HEK293 (cell line): ENCODE data around the gene P2RX2.

Experiments used
- BCL11A ChIP-seq: fragments of 450-650 bp; formaldehyde crosslinking; IDR thresholded peaks from 2 replicates; pipeline ENCODE4 v1.5.1; 2016; ENCODE audit warnings: low read depth, missing biosample characterization, missing genetic modification characterization
- GLI2 ChIP-seq: fragments of 450-650 bp; formaldehyde crosslinking; IDR thresholded peaks from 2 replicates; pipeline ENCODE4; 2017; ENCODE audit warnings: missing biosample characterization, missing genetic modification characterization, low read depth, borderline replicate concordance
- KLF7 ChIP-seq: fragments of 450-650 bp; formaldehyde crosslinking; IDR thresholded peaks from 2 replicates; pipeline ENCODE4 v1.5.1; 2016; ENCODE audit warnings: missing biosample characterization, missing genetic modification characterization, borderline replicate concordance
- SCRT1 ChIP-seq: fragments of 450-650 bp; formaldehyde crosslinking; IDR thresholded peaks from 2 replicates; pipeline ENCODE4 v1.5.1; 2016; ENCODE audit warnings: missing biosample characterization, missing genetic modification characterization, borderline replicate concordance
- SP3 ChIP-seq: fragments of 450-650 bp; formaldehyde crosslinking; IDR thresholded peaks from 2 replicates; pipeline ENCODE4 v1.5.1; 2016; ENCODE audit warnings: missing biosample characterization, missing genetic modification characterization
- YY2 ChIP-seq: fragments of 450-650 bp; formaldehyde crosslinking; IDR thresholded peaks from 2 replicates; pipeline ENCODE4 v1.5.1; 2016; ENCODE audit warnings: missing biosample characterization, missing genetic modification characterization
- ZNF274 ChIP-seq, 2 experiments: fragments of 200-500 bp in 1 of 2; fragments of 450-650 bp in 1 of 2; sonication (Bioruptor generic) in 1 of 2; formaldehyde crosslinking in 1 of 2; IDR thresholded peaks; 2 replicates each; pipeline versions ENCODE4 v1.5.1 to v1.6.1; 2014 to 2016; ENCODE audit warnings: borderline replicate concordance in 1 of 2, inconsistent platforms in 1 of 2, low read length in 1 of 2, missing biosample characterization in 1 of 2, missing genetic modification characterization in 1 of 2
- ZNF529 ChIP-seq: fragments of 450-650 bp; formaldehyde crosslinking; IDR thresholded peaks from 2 replicates; pipeline ENCODE4 v1.5.1; 2017; ENCODE audit warnings: missing genetic modification characterization, missing biosample characterization; ENCODE audit not compliant: insufficient replicate concordance
- ZNF791 ChIP-seq: fragments of 450-650 bp; formaldehyde crosslinking; IDR thresholded peaks from 2 replicates; pipeline ENCODE4 v1.5.1; 2016; ENCODE audit warnings: missing biosample characterization, missing genetic modification characterization
- ZSCAN16 ChIP-seq: fragments of 450-650 bp; formaldehyde crosslinking; IDR thresholded peaks from 2 replicates; pipeline ENCODE4 v1.5.1; 2016; ENCODE audit warnings: missing biosample characterization, missing genetic modification characterization
- ZSCAN23 ChIP-seq: fragments of 450-650 bp; formaldehyde crosslinking; IDR thresholded peaks from 2 replicates; pipeline ENCODE4 v1.5.1; 2016; ENCODE audit warnings: missing biosample characterization, missing genetic modification characterization
- TF ChIP-seq, protein P1 (sequence below): fragments of 450-650 bp; formaldehyde crosslinking; IDR thresholded peaks from 2 replicates; pipeline ENCODE4 v1.5.1; 2016; ENCODE audit warnings: missing biosample characterization, missing genetic modification characterization
- TF ChIP-seq, protein P2 (sequence below): fragments of 450-650 bp; formaldehyde crosslinking; IDR thresholded peaks from 2 replicates; pipeline ENCODE4 v1.5.1; 2016; ENCODE audit warnings: missing biosample characterization, missing genetic modification characterization
- TF ChIP-seq, protein P3 (sequence below): fragments of 450-650 bp; formaldehyde crosslinking; IDR thresholded peaks from 2 replicates; pipeline ENCODE4 v1.5.1; 2017; ENCODE audit warnings: missing biosample characterization, missing genetic modification characterization
- TF ChIP-seq, protein P4 (sequence below): fragments of 450-650 bp; formaldehyde crosslinking; optimal IDR thresholded peaks from 2 replicates; pipeline ENCODE3; 2016; ENCODE audit warnings: missing biosample characterization, mild to moderate bottlenecking, missing genetic modification characterization
- TF ChIP-seq, protein P5 (sequence below): fragments of 450-650 bp; formaldehyde crosslinking; IDR thresholded peaks from 2 replicates; pipeline ENCODE4 v1.5.1; 2016; ENCODE audit warnings: missing biosample characterization, missing genetic modification characterization, low read depth
- TF ChIP-seq, protein P6 (sequence below): fragments of 450-650 bp; formaldehyde crosslinking; IDR thresholded peaks from 2 replicates; pipeline ENCODE4 v1.5.1; 2017; ENCODE audit warnings: missing biosample characterization, missing genetic modification characterization
- TF ChIP-seq, protein P7 (sequence below): fragments of 450-650 bp; formaldehyde crosslinking; IDR thresholded peaks from 2 replicates; pipeline ENCODE4 v1.5.1; 2016; ENCODE audit warnings: missing biosample characterization, missing genetic modification characterization
- TF ChIP-seq, protein P8 (sequence below): fragments of 450-650 bp; formaldehyde crosslinking; IDR thresholded peaks from 2 replicates; pipeline ENCODE4 v1.5.1; 2016; ENCODE audit warnings: missing biosample characterization, missing genetic modification characterization
- TF ChIP-seq, protein P9 (sequence below): fragments of 450-650 bp; formaldehyde crosslinking; IDR thresholded peaks from 2 replicates; pipeline ENCODE4 v1.5.1; 2017; ENCODE audit warnings: missing biosample characterization, missing genetic modification characterization

The P2RX2 gene

DNA sequence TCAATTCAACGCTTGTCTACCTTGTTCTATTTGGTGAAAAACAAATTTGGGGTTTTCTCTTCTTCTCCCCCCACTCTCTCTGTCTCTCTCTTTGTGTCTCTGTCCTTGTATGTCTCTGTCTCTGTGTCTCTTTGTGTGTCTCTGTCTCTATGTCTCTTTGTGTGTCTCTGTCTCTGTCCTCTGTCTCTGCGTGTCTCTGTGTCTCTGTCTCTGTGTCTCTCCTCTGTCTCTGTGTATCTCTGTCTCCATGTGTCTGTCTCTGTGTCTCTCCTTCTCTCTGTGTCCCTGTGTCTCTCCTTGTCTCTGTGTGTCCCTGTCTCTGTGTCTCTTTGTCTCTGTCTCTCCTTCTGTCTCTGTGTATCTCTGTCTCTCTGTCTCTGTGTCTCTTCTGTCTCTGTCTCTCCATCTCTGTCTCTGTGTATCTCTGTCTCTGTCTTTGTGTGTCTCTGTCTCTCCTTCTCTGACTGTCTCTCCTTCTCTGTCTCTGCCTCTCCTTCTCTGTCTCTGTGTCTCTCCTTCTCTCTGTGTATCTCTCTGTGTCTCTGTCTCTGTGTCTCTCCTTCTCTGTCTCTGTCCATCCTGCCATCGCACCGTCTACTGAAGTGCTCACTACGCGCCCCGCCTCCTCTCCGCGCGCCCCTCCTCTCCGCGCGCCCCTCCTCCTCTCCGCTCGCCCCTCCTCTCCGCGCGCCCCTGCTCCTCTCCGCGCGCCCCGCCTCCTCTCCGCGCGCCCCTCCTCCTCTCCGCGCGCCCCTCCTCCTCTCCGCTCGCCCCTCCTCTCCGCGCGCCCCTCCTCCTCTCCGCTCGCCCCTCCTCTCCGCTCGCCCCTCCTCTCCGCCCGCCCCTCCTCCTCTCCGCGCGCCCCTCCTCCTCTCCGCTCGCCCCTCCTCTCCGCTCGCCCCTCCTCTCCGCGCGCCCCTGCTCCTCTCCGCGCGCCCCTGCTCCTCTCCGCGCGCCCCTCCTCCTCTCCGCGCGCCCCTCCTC is 21.0 kb upstream of the P2RX2 start (continued):
- TF ChIP-seq, protein P1, sequence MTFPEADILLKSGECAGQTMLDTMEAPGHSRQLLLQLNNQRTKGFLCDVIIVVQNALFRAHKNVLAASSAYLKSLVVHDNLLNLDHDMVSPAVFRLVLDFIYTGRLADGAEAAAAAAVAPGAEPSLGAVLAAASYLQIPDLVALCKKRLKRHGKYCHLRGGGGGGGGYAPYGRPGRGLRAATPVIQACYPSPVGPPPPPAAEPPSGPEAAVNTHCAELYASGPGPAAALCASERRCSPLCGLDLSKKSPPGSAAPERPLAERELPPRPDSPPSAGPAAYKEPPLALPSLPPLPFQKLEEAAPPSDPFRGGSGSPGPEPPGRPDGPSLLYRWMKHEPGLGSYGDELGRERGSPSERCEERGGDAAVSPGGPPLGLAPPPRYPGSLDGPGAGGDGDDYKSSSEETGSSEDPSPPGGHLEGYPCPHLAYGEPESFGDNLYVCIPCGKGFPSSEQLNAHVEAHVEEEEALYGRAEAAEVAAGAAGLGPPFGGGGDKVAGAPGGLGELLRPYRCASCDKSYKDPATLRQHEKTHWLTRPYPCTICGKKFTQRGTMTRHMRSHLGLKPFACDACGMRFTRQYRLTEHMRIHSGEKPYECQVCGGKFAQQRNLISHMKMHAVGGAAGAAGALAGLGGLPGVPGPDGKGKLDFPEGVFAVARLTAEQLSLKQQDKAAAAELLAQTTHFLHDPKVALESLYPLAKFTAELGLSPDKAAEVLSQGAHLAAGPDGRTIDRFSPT = no peak
- TF ChIP-seq ZSCAN23 (tag by site-specific recombination) (peak; percentile 70; the same call in 1 of the 2 replicates), YY2 (peak; percentile 56; the same call in 1 of the 2 replicates), BCL11A (tag by site-specific recombination) (no peak; the same call in 1 of the 2 replicates), ZNF791 (tag by site-specific recombination) (peak; percentile 59; the same call in 1 of the 2 replicates), SCRT1 (peak; percentile 68; the same call in 1 of the 2 replicates), ZSCAN16 (tag by site-specific recombination) (peak; percentile 49; the same call in 1 of the 2 replicates), KLF7 (no peak; the same call in 1 of the 2 replicates), GLI2 (tag by site-specific recombination) (no peak), ZNF529 (tag by site-specific recombination) (no peak), ZNF274 (IDR thresholded peaks at IDR 0.05; ENCODE audit: low read length) (no peak), ZNF274 (tag by site-specific recombination; IDR thresholded peaks at IDR 0.05; ENCODE audit: borderline replicate concordance) (peak; percentile 38; the same call in 1 of the 2 replicates), SP3 (tag by site-specific recombination) (peak; percentile 69)
- TF ChIP-seq, protein P2, sequence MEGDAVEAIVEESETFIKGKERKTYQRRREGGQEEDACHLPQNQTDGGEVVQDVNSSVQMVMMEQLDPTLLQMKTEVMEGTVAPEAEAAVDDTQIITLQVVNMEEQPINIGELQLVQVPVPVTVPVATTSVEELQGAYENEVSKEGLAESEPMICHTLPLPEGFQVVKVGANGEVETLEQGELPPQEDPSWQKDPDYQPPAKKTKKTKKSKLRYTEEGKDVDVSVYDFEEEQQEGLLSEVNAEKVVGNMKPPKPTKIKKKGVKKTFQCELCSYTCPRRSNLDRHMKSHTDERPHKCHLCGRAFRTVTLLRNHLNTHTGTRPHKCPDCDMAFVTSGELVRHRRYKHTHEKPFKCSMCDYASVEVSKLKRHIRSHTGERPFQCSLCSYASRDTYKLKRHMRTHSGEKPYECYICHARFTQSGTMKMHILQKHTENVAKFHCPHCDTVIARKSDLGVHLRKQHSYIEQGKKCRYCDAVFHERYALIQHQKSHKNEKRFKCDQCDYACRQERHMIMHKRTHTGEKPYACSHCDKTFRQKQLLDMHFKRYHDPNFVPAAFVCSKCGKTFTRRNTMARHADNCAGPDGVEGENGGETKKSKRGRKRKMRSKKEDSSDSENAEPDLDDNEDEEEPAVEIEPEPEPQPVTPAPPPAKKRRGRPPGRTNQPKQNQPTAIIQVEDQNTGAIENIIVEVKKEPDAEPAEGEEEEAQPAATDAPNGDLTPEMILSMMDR (tag by site-specific recombination) = no peak
- TF ChIP-seq, protein P3, sequence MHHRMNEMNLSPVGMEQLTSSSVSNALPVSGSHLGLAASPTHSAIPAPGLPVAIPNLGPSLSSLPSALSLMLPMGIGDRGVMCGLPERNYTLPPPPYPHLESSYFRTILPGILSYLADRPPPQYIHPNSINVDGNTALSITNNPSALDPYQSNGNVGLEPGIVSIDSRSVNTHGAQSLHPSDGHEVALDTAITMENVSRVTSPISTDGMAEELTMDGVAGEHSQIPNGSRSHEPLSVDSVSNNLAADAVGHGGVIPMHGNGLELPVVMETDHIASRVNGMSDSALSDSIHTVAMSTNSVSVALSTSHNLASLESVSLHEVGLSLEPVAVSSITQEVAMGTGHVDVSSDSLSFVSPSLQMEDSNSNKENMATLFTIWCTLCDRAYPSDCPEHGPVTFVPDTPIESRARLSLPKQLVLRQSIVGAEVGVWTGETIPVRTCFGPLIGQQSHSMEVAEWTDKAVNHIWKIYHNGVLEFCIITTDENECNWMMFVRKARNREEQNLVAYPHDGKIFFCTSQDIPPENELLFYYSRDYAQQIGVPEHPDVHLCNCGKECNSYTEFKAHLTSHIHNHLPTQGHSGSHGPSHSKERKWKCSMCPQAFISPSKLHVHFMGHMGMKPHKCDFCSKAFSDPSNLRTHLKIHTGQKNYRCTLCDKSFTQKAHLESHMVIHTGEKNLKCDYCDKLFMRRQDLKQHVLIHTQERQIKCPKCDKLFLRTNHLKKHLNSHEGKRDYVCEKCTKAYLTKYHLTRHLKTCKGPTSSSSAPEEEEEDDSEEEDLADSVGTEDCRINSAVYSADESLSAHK = peak; percentile 9; the same call in 1 of the 2 replicates
- TF ChIP-seq, protein P4, sequence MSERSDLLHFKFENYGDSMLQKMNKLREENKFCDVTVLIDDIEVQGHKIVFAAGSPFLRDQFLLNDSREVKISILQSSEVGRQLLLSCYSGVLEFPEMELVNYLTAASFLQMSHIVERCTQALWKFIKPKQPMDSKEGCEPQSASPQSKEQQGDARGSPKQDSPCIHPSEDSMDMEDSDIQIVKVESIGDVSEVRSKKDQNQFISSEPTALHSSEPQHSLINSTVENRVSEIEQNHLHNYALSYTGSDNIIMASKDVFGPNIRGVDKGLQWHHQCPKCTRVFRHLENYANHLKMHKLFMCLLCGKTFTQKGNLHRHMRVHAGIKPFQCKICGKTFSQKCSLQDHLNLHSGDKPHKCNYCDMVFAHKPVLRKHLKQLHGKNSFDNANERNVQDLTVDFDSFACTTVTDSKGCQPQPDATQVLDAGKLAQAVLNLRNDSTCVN (tag by site-specific recombination) = peak; percentile 67
- TF ChIP-seq, protein P5, sequence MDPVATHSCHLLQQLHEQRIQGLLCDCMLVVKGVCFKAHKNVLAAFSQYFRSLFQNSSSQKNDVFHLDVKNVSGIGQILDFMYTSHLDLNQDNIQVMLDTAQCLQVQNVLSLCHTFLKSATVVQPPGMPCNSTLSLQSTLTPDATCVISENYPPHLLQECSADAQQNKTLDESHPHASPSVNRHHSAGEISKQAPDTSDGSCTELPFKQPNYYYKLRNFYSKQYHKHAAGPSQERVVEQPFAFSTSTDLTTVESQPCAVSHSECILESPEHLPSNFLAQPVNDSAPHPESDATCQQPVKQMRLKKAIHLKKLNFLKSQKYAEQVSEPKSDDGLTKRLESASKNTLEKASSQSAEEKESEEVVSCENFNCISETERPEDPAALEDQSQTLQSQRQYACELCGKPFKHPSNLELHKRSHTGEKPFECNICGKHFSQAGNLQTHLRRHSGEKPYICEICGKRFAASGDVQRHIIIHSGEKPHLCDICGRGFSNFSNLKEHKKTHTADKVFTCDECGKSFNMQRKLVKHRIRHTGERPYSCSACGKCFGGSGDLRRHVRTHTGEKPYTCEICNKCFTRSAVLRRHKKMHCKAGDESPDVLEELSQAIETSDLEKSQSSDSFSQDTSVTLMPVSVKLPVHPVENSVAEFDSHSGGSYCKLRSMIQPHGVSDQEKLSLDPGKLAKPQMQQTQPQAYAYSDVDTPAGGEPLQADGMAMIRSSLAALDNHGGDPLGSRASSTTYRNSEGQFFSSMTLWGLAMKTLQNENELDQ (tag by site-specific recombination) = 0 out of 2 replicates have a peak, but pooled peaks have one; percentile 27
- TF ChIP-seq, protein P6, sequence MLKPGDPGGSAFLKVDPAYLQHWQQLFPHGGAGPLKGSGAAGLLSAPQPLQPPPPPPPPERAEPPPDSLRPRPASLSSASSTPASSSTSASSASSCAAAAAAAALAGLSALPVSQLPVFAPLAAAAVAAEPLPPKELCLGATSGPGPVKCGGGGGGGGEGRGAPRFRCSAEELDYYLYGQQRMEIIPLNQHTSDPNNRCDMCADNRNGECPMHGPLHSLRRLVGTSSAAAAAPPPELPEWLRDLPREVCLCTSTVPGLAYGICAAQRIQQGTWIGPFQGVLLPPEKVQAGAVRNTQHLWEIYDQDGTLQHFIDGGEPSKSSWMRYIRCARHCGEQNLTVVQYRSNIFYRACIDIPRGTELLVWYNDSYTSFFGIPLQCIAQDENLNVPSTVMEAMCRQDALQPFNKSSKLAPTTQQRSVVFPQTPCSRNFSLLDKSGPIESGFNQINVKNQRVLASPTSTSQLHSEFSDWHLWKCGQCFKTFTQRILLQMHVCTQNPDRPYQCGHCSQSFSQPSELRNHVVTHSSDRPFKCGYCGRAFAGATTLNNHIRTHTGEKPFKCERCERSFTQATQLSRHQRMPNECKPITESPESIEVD (tag by site-specific recombination) = no peak
- TF ChIP-seq, protein P7, sequence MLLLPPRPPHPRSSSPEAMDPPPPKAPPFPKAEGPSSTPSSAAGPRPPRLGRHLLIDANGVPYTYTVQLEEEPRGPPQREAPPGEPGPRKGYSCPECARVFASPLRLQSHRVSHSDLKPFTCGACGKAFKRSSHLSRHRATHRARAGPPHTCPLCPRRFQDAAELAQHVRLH (tag by site-specific recombination) = peak; percentile 71; the same call in 1 of the 2 replicates
- TF ChIP-seq, protein P8, sequence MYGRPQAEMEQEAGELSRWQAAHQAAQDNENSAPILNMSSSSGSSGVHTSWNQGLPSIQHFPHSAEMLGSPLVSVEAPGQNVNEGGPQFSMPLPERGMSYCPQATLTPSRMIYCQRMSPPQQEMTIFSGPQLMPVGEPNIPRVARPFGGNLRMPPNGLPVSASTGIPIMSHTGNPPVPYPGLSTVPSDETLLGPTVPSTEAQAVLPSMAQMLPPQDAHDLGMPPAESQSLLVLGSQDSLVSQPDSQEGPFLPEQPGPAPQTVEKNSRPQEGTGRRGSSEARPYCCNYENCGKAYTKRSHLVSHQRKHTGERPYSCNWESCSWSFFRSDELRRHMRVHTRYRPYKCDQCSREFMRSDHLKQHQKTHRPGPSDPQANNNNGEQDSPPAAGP (tag by site-specific recombination) = peak; percentile 63
- TF ChIP-seq, protein P9, sequence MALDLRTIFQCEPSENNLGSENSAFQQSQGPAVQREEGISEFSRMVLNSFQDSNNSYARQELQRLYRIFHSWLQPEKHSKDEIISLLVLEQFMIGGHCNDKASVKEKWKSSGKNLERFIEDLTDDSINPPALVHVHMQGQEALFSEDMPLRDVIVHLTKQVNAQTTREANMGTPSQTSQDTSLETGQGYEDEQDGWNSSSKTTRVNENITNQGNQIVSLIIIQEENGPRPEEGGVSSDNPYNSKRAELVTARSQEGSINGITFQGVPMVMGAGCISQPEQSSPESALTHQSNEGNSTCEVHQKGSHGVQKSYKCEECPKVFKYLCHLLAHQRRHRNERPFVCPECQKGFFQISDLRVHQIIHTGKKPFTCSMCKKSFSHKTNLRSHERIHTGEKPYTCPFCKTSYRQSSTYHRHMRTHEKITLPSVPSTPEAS (tag by site-specific recombination) = peak; percentile 17; the same call in 1 of the 2 replicates
